Measurements from ENCODE around the gene CDIPT. TPM values are rescaled to one million over a fixed set of nuclear protein-coding genes. Genes with fewer than 3 reads are reported as not detected.

Gene CDIPT
- total and polyA plus RNA-seq, 2 of the 13 experiments (the other 11 are each of a cell fraction or from before 2014, with no cell fraction given) = 54.9 to 97.5 TPM

- 0 out of 2 replicates have a peak, but pooled peaks have one; percentile 45 for TF ChIP-seq MIER2 (CRISPR knock-in tag; IDR thresholded peaks at IDR 0.05)
- no peak for TF ChIP-seq ZNF616 (CRISPR knock-in tag; IDR thresholded peaks at IDR 0.05; ENCODE audit: low read depth)
- TF ChIP-seq ZNF709 (CRISPR knock-in tag; IDR thresholded peaks at IDR 0.05) = no peak
- TF ChIP-seq TOE1 (CRISPR knock-in tag; IDR thresholded peaks at IDR 0.05) = peak; percentile 8; the same call in 1 of the 2 replicates
- peak; percentile 60; the same call in 1 of the 2 replicates for TF ChIP-seq SMAD3 (CRISPR knock-in tag; IDR thresholded peaks at IDR 0.05)
- TF ChIP-seq ZNF556 (CRISPR knock-in tag; IDR thresholded peaks at IDR 0.05; ENCODE audit: borderline replicate concordance) = peak; percentile 47; the same call in 1 of the 2 replicates
- peak; percentile 30; the same call in 1 of the 2 replicates for TF ChIP-seq KLF15 (CRISPR knock-in tag; IDR thresholded peaks at IDR 0.05; ENCODE audit: borderline replicate concordance)
- TF ChIP-seq SOX13 (IDR thresholded peaks at IDR 0.05) = no peak
- peak in 1 of 2 experiments; percentile 27; a peak in 1 of 4 replicates for TF ChIP-seq SOX13 (CRISPR knock-in tag; conservative IDR thresholded peaks at IDR 0.05 in 1 of 2, IDR thresholded peaks at IDR 0.05 in 1 of 2)
- no peak; the same call in 1 of the 2 replicates for TF ChIP-seq ZNF775 (CRISPR knock-in tag; IDR thresholded peaks at IDR 0.05; ENCODE audit: borderline replicate concordance)
- TF ChIP-seq KIAA2018 (CRISPR knock-in tag; IDR thresholded peaks at IDR 0.05; ENCODE audit: borderline replicate concordance) = no peak
- TF ChIP-seq, protein P1, sequence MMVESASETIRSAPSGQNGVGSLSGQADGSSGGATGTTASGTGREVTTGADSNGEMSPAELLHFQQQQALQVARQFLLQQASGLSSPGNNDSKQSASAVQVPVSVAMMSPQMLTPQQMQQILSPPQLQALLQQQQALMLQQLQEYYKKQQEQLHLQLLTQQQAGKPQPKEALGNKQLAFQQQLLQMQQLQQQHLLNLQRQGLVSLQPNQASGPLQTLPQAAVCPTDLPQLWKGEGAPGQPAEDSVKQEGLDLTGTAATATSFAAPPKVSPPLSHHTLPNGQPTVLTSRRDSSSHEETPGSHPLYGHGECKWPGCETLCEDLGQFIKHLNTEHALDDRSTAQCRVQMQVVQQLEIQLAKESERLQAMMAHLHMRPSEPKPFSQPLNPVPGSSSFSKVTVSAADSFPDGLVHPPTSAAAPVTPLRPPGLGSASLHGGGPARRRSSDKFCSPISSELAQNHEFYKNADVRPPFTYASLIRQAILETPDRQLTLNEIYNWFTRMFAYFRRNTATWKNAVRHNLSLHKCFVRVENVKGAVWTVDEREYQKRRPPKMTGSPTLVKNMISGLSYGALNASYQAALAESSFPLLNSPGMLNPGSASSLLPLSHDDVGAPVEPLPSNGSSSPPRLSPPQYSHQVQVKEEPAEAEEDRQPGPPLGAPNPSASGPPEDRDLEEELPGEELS (CRISPR knock-in tag; IDR thresholded peaks at IDR 0.05) = peak; percentile 65
- no peak for TF ChIP-seq GPBP1L1 (CRISPR knock-in tag; IDR thresholded peaks at IDR 0.05)
- peak; percentile 47; the same call in 1 of the 2 replicates for TF ChIP-seq ZNF639 (CRISPR knock-in tag; conservative IDR thresholded peaks at IDR 0.05)
These were observed 51.7 kb downstream of the CDIPT start (continued) for GRCh38 chr16:29811170-29811895.
